Pancreas (tissue), 10 donors: ENCODE measurements around the gene TPSB2. TPM values are rescaled to one million over a fixed set of nuclear protein-coding genes. Genes with fewer than 3 reads are reported as not detected.

Source experiments
- ATAC-seq, 4 donors: fragments of 200-7000 bp; cut with Tn5 transposase; one replicate each; pipeline versions ENCODE4 v1.8.0 to v1.9.1; 2020; ENCODE audit warnings: mild to moderate bottlenecking in 4 of 4, moderate library complexity in 4 of 4
- DNase-seq, 6 donors: peaks; one replicate each; pipeline ENCODE4 v3.0.0-alpha.2; 2020
- FAIRE-seq: peaks from 2 replicates; lab custom pipeline; 2012; peaks lifted over from hg19 to GRCh38; lab: Jason Lieb, UNC
- H3K27ac ChIP-seq, 4 donors: fragments of 200-600 bp; sonication (generic); 1 replicate in 3 of 4; 2 replicates in 1 of 4; pipeline versions ENCODE4 v1.5.0 to v1.8.0; 2020
- H3K27me3 ChIP-seq, 4 donors: fragments of 200-600 bp; one replicate each; pipeline ENCODE4 v1.8.0; 2021
- H3K36me3 ChIP-seq, 3 donors: fragments of 200-600 bp; sonication (generic) in 1 of 3; one replicate each; pipeline versions ENCODE4 v1.5.0 to v1.8.0; 2020 to 2021
- H3K4me1 ChIP-seq, 3 donors: fragments of 200-600 bp; one replicate each; pipeline ENCODE4 v1.8.0; 2021
- H3K4me3 ChIP-seq, 4 donors: fragments of 200-600 bp; sonication (generic) in 2 of 4; one replicate each; pipeline versions ENCODE4 v1.5.0 to v1.8.0; 2020 to 2021
- H3K9me3 ChIP-seq, 4 donors: fragments of 200-600 bp; one replicate each; pipeline ENCODE4 v1.8.0; 2021
- WGBS, 2 donors: extraction: QIAGEN DNeasy Blood & Tissue Kit; methylation state at CpG; one replicate each; pipeline ENCODE4 v1.1.7; 2013; 5-methylcytosine and 5-hydroxymethylcytosine counted together
- intact Hi-C, 3 donors: fragments of 100-400 bp; cut with DNase I; formaldehyde crosslinking; loops; one replicate each; pipeline versions ENCODE4 v1.11.1 to v1.14.2; 2022
- polyA plus RNA-seq, 2 donors: library from polyadenylated mRNA; stranded (reverse); fragments of 200-250 nt; gene quantifications; one replicate each; pipeline ENCODE4 v1.2.3, GENCODE V29; 2013
- total RNA-seq, 6 donors: library from RNA; stranded (reverse); fragmentation: NEBNext Ultra II Directional in 4 of 6; extraction: Animal tissue kit (Norgen Biotek cat#: 25700) in 4 of 6; gene quantifications; one replicate each; pipeline versions ENCODE4 v1.2.1 to v1.2.4, GENCODE V29; 2021 to 2023
- TF ChIP-seq, protein P1 (sequence below), 4 donors: fragments of 200-600 bp; sonication (generic) in 3 of 4; IDR thresholded peaks; one replicate each; pipeline versions ENCODE4 v1.5.0 to v1.8.0; 2021; ENCODE audit warnings: antibody characterized with exemption in 4 of 4
- donor health status: healthy with polysubstance abuse.
- donor health status: DM: no; HTN: no; CAD: no; lungs with moderate emphysema.
- donor health status: DM: no; HTN: no; CAD: no.
- donor health status: control.
- donor health status: control.
- donor health status: Bipolar disorder and iron deficiency.
- donor health status: DM: yes; HTN: yes; CAD: no.
- donor health status: DM: no; HTN: no; CAD: no.
- donor health status: DM: no; HTN: no; CAD: no.
- donor health status: DM: yes; HTN: yes; CAD: no.

TPSB2 gene
- total and polyA plus RNA-seq, 8 donors: 0.69 to 12.2 (median 4.9) TPM

GRCh38 chr16:1221628-1222552 is 8.1 kb downstream of the TPSB2 start:
- no peak overlapping the region for H3K4me3 ChIP-seq
- peak in 1 of 6 donors; percentile 40 for DNase-seq
- H3K27me3 ChIP-seq: no peaks in the 10 kb centered on the region
- 68 to 74% methylated on average over 37 to 40 of the region's 40 CpGs for WGBS, 2 donors
- TF ChIP-seq, protein P1, sequence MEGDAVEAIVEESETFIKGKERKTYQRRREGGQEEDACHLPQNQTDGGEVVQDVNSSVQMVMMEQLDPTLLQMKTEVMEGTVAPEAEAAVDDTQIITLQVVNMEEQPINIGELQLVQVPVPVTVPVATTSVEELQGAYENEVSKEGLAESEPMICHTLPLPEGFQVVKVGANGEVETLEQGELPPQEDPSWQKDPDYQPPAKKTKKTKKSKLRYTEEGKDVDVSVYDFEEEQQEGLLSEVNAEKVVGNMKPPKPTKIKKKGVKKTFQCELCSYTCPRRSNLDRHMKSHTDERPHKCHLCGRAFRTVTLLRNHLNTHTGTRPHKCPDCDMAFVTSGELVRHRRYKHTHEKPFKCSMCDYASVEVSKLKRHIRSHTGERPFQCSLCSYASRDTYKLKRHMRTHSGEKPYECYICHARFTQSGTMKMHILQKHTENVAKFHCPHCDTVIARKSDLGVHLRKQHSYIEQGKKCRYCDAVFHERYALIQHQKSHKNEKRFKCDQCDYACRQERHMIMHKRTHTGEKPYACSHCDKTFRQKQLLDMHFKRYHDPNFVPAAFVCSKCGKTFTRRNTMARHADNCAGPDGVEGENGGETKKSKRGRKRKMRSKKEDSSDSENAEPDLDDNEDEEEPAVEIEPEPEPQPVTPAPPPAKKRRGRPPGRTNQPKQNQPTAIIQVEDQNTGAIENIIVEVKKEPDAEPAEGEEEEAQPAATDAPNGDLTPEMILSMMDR (IDR thresholded peaks at IDR 0.05): no peak
- no peak overlapping the region for H3K27ac ChIP-seq
- no peaks in the 10 kb centered on the region for H3K9me3 ChIP-seq
- FAIRE-seq: no peak
- H3K4me1 ChIP-seq: no peaks in the 10 kb centered on the region
- no peaks in the 10 kb centered on the region for H3K36me3 ChIP-seq
- intact Hi-C loops: no loop called here
- ATAC-seq: no peak

DNA sequence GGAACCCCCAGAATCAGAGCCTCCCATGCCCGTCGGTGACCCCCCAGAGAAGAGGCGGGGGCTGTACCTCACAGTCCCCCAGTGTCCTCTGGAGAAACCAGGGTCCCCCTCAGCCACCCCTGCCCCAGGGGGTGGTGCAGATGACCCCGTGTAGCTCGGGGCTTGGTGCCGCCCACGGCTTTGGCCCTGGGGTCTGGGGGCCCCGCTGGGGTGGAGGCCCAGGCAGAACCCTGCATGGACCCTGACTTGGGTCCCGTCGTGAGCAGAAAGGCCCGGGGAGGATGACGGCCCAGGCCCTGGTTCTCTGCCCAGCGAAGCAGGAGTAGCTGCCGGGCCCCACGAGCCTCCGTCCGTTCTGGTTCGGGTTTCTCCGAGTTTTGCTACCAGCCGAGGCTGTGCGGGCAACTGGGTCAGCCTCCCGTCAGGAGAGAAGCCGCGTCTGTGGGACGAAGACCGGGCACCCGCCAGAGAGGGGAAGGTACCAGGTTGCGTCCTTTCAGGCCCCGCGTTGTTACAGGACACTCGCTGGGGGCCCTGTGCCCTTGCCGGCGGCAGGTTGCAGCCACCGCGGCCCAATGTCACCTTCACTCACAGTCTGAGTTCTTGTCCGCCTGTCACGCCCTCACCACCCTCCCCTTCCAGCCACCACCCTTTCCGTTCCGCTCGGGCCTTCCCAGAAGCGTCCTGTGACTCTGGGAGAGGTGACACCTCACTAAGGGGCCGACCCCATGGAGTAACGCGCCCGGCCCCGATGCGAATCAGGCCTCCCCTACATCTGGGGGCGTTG is 8.9 kb downstream of the TPSB2 start:
- intact Hi-C loops: no loop called here
- no peak for ATAC-seq
- Histone ChIP-seq H3K9me3 (no peaks in the 10 kb centered on the region), H3K27ac (no peak overlapping the region), H3K36me3 (no peaks in the 10 kb centered on the region), H3K27me3 (no peaks in the 10 kb centered on the region), H3K4me3 (no peak overlapping the region), H3K4me1 (no peaks in the 10 kb centered on the region)
- 73 to 83% methylated on average over 46 to 48 of the region's 48 CpGs for WGBS, 2 donors
- DNase-seq: no peak
- TF ChIP-seq, protein P1 (IDR thresholded peaks at IDR 0.05): no peak
- no peak for FAIRE-seq

GRCh38 chr16:1220098-1220728 is 9.8 kb downstream of the TPSB2 start:
- H3K4me1 ChIP-seq: no peaks in the 10 kb centered on the region
- WGBS, 2 donors: 76 to 84% methylated on average over 39 to 55 of the region's 55 CpGs
- FAIRE-seq (no peak), ATAC-seq (no peak), DNase-seq (no peak)
- no peak overlapping the region for H3K27ac ChIP-seq
- no peaks in the 10 kb centered on the region for H3K9me3 ChIP-seq
- H3K36me3 ChIP-seq: no peaks in the 10 kb centered on the region
- no peak overlapping the region for H3K4me3 ChIP-seq
- intact Hi-C loops: no loop called here
- H3K27me3 ChIP-seq: no peaks in the 10 kb centered on the region
- TF ChIP-seq, protein P1 (IDR thresholded peaks at IDR 0.05): no peak

- H3K27me3 ChIP-seq: no peaks in the 10 kb centered on the region
- intact Hi-C loops: no loop called here
- H3K4me3 ChIP-seq: no peak overlapping the region
- 60 to 75% methylated on average over 24 of the region's 24 CpGs for WGBS, 2 donors
- TF ChIP-seq, protein P1 (IDR thresholded peaks at IDR 0.05): no peak
- no peak overlapping the region for H3K27ac ChIP-seq
- no peaks in the 10 kb centered on the region for H3K9me3 ChIP-seq
- H3K4me1 ChIP-seq: no peaks in the 10 kb centered on the region
- H3K36me3 ChIP-seq: no peaks in the 10 kb centered on the region
- DNase-seq (no peak), FAIRE-seq (no peak), ATAC-seq (no peak)
Measured at GRCh38 chr16:1218930-1219611, 10.9 kb downstream of the TPSB2 start.
